ENCODE results near the gene AGR2.
"Not testable (repeated sequence)": the region's sequence is repeated elsewhere in the genome, so short reads cannot be mapped to it uniquely, and the experiment has no call there.

Gene AGR2

DNA sequence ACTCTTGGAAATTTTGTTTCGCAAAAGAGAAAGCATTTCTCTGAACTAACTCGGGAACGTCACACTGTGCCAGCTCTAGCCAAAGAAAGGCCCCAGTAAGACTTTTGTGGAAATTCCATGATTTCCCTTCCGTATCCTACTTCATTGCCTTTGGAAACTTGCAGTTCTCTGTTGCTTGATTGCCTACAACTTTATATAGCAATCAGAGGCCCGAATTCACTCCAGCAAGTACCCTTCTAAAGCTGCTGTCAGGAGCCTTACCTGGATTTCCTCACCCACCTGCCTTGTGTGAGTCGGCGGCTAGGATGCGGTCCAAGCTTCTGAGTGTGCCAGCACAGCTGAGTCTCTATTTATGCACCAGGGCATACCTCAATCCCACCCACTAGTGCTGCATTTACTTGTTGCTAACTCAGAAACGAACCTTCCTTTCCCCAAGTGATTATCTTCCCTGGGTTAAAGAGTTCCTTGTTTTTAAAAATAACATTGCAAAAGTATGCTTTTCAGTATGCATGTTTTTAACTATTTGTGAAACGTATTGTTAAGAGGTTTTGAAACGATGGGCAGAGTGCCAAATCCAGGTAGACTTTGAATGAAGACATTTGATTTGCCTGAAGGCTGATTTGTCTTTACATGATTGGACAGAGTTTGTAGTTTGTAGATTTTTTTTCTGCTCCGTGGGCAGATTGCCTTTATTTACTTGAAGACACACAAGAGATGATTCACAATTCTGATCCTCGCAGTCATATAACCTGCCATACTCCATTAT is at the start of gene AGR2:
Gene AGR2, minus strand, starts transcription at position 326 of the 766 bp plus-strand sequence. CDS start 3,203 bp downstream, outside the sequence.
- no peak for DNase-seq

DNA sequence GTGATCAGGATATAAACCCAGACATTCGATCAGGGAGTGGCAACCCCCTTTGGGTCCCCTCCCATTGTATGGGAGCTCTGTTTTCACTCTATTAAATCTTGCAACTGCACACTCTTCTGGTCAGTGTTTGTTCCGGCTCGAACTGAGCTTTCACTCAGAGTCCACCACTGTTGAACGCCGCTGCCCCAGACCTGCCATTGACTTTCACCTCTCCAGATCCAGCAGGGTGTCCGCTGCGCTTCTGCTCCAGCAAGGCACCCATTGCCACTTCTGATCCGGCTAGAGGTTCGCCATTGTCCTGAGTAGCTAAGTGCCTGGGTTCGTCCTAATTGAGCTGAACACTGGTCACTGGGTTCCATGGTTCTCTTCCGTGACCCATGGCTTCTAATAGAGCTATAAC is 48.4 kb upstream of the AGR2 start:
- DNase-seq, result not testable (repeated sequence)

DNA sequence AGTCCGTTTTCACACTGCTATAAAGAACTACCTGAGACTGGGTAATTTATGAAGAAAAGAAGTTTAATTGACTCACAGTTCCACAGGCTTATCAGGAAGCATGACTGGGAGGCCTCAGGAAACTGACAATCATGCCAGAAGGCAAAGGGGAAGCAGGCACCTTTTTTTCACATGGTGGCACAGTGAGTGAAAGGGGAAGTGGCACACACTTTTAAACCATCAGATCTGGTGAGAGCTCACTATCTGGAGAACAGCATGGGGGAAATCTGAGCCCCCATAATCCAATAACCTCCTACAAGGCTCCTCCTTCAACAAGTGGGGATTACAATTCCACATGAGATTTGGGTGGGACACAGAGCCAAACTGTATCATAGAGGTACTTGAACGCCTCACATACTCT is 47.0 kb upstream of the AGR2 start:
- no peak for DNase-seq

DNA sequence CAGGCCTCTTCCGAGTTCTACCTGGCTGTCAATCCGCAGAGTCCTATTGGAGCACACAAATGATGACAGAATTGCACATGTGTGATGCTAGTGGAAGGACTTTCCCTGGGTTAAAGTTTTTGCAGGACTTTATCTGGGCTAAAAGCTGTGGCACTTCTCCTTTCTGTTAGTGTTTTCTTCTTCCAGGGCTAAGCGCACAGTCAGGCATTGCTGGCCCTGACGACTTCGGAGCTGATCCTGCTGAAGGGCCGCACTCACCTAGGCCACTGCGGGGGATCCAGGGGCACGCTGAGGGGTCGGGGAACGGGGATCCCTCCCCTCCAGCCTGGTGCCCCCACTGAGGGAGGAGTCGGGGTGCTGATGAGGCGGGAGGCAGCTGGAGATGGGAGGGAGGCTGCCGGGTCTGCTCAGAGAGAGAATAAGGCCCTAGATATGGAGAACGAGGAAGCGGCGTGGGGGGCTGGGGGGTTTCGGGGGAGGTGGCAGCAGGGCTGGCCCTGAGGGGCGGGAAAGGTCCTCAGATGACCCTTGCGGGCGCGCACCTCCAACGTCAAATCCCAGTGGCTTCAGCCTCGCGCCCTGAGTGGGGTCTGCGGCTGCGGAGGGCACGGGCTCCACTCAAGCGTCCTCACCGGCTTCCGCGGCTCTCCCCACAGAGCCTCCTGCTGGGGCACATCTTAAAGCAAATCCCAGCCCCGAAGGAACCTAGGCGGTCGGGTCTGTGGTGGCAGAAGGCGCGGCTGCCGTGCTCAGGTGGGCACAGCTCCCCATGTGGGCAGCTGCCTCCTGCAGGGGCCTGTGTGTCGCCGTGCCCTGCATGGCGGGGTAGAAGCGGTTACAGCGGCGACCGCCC is 46.0 kb upstream of the AGR2 start:
- DNase-seq, result no peak

- DNase-seq, result no peak
These were observed 44.7 kb upstream of the AGR2 start for GRCh38 chr7:16849296-16850148.

DNA sequence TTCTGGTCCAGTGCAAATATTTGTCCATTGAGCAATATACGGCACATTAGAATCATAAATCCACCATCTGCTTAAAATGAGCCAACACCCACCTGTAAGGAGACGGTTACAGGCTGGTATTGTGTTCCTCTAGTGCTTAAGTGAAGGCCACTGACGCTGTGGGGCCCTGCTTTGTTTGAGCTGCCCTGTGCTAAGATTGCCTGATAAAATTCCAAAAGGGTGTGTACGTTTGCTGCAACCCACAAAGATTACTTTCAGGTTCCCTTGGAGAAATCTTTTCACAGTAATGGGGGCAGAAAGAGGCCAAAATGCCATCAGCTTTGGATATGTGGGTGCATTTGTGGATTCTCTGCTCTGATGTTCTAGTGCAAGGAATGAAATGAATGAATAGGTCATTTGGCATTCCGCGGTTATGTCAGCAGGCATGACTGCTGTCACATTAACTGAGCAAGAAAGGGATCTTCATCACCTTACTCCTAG is 42.6 kb upstream of the AGR2 start:
- no peak for DNase-seq

- no peak for DNase-seq
These were observed 41.9 kb upstream of the AGR2 start for GRCh38 chr7:16846601-16847165.

DNA sequence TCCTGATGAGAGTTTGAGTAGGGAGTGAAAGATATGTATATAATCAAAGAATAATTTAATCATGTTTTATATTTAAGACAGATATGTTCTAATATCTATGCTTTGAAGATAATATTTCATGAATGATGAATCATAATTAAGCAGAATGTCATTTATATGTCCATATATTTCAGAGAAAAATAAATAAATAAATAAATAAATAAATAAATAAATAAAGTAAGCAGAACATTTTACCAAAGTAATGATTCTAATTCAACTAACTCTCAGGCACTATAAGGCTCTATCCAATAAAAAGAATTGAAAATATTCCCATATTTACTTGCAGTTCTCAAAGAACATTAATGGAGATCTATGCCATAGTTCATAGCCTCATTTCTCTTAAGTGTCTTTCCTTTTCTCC is 40.9 kb upstream of the AGR2 start:
- DNase-seq, result no peak

DNA sequence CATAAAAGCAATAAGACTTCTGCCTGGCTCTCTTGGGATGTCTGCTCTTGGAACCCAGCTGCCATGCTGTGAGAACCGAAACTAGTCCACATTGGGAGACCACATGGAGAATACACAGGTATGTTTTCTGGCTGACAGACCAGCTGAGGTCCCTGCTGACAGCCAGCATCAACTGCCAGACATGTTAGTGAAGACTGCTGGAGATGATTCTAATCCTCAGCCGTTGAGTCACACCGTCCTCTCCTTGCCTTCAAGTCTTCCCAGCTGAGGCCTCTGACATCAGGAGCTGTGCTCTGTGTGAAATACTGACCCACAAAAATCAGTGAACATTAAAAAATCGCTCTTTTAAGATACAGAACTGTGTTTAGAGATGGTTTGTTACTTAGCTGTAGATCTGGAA is 36.9 kb upstream of the AGR2 start:
- DNase-seq, result no peak

DNA sequence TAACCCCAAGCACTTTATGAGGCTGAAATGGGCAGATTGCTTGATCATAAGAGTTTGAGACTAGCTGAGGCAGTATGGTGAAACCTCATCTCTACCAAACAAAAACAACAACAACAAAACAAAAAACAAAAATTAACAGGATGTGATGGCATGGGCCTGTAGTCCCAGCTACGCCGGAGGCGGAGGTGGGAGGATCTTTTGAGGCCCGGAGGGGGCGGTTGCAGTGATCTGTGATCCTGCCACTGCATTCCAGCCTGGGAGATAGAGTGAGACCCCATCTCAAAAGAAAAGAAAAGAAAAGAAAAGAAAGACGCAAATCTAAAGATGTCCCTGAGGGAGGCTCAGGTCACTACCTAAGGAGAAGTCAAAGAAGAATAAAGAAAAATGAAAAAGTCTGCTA is 35.3 kb upstream of the AGR2 start:
- DNase-seq, result no peak

GRCh38 chr7:16839646-16840045 is 34.8 kb upstream of the AGR2 start:
- DNase-seq, result no peak

DNA sequence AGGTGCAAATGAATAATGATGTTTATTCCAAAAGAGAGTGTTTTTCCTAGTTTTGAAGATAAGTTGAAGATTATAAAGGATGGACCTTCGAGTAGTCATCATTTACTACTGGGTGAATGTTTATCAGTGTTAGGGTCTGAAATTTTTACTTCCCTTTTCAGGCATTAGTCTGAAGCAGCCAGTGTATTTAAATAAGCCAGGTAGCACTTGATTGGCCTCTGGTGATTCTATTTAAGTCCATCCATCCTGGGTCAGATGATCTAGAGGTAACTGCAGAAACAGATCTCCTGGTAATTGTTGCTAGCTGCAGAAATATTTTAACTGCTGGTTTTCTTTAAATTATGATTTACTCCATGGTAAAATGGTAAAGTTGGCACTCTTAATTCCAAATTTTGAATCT is 34.1 kb upstream of the AGR2 start:
- DNase-seq, result no peak

- no peak for DNase-seq
These were observed 33.6 kb upstream of the AGR2 start for GRCh38 chr7:16838386-16838785.

GRCh38 chr7:16836481-16836880 is 31.7 kb upstream of the AGR2 start:
- DNase-seq, result no peak

DNA sequence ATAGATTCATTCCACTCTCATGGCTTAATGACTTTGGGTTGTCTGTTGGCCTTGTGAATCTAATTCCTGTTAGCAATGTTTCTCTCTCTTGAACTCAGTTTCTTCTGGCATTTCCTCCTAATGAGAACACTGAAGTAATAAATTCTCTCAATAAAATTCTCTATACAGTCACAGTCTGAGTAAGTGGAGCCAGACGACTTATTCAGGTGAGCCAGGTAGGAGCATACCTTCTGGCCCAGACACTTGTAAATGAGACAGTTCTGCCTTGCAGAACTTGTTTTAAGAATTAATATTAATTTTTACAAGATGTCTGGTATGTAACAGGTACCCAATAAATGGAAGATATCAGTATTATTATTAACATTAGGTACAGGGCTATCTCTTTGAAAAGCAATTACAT is 28.6 kb upstream of the AGR2 start:
- DNase-seq, result no peak

DNA sequence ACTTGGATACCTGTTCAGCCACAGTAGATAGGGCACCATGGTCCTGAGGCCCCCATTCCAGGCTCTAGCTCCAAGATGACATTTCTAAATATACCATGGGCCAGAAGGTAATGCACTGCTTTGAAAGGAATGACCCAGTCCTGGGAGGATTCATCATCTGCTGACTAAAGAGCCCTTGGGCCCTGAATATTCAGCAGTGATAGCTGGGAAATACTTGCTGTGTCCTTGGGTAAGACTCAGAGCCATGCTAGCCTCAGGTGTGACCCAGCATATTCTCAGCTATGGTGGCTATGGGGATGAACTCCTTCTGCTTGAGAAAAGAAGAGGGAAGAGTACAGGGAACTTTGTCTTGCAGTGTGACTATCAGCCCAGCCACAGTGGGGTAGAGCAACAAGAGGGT is 21.3 kb upstream of the AGR2 start:
- no peak for DNase-seq

DNA sequence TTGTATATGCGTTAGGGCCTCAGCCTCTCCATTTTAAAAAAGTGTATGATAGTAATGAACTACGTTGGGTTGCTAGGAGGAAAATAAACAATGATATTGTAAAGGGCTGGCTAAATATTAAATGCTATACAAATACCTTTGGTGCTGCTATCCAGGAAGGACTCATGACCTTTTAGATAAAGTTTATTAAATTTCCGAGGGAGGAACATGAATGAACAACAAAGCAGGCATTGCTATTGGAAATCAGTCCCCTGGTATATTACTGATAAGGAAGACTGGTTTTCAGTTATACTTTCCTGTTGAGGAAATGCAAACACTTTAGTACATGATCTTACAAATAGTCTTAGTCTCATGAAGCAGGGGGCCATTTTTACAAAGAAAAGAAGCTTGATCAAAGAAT is 17.2 kb upstream of the AGR2 start:
- DNase-seq, result no peak

DNA sequence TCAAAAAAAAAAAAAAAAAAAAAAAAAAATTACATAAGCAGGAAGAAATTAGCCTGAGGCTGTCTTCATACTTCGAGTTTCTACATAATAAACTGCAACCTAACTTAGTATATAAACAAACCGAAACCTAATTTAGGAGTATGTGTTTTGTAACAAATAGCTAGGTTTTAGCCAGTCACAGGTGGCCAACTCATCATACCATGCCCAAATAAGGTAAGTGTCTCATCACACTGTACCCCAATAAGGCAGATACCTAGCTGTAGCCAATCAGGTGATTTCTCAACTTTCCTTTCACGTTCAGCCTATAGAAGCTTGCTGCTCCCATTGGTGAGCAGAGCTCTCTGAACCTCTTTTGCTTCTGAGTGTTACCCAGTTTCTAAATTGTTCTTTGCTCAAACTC is 13.9 kb upstream of the AGR2 start:
- no peak for DNase-seq

DNA sequence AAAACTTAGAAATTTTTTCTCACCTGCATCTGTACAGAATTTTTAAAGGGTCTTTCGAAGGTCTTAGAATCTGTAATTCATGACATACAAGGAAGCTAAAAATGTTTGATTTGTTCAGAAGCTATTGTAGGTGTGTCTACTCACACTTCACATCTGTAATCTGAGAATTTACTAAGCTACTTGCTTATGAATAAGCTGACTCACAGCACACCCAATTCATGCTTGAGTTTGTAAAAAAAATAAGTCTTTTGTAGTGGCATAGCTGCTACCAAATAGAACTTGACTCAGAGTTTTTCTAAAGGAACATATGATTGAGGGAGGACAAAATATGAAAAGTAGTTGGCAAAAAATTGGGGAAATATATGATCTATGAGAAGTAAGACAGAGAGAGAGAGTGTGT is 12.7 kb upstream of the AGR2 start:
- DNase-seq, result no peak

- no peak for DNase-seq
These were observed 12.0 kb upstream of the AGR2 start for GRCh38 chr7:16816824-16817223.

DNA sequence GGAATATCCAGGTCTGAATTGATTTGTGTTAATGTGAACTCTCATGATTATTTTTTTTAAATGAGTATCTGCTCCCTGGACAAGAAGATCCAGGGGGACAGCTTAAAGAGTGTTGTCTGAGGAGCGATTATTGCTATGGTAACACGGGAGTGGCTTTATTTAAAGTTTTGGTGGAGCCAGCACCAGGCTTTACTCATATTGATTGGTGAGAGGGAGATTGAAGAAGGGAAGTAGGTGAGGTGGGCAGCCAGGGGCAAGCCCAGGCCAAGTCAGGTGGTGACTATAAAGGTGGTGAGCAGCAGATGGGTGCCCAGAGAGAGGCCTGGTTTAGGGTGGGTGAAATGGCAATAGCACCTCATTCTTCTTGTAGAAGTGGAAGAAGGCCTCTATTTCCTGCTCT is 10.2 kb upstream of the AGR2 start:
- DNase-seq, result no peak

DNA sequence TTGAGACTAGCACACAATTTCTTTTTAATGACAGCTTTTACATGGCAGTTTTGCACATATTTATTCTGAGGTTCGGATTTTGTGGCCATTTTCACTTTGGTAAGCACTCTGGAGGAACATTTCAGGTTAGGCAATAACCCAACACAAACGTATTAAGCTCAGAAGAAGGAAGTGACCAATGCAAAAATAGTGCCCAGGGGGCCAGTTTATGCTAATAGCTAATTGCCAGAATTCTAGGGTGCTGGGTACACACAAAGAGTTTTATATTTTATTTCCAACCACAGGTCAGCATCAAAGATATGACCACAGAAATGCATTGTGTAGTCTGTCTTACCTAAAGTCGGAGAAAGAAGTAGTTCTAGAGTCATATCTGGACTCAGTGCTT is 8.4 kb upstream of the AGR2 start:
- DNase-seq, result no peak
